CD4-positive, alpha-beta T cell treated with Interferon alpha-2 for 1 hour (primary cell): ENCODE data around the gene PTPN11.
"Not testable (repeated sequence)": the region's sequence is repeated elsewhere in the genome, so short reads cannot be mapped to it uniquely, and the experiment has no call there.

Source experiments
- DNase-seq, 2 donors: peaks; one replicate each; pipeline ENCODE4 v3.0.0-alpha.2; 2020 to 2022

The PTPN11 gene

DNA sequence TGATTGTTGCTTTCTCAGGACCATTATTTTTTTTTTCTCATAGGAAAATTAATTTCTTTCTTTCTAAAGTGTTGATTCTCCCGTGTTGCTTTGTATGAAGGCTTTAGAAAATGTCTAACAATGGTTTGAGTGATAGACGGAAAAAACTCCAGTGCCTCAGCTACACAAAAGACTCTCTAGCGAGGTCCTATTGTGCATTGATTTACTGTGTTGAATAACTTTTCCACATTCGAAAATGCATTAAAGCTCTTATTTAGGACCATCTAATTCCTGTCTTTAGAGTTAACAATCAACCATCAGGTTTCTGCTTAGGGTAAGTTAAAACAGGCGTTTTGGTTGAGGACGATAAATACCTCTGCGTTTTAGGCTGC lies 99.6 kb downstream of the PTPN11 start:
- DNase-seq, result no peak

DNA sequence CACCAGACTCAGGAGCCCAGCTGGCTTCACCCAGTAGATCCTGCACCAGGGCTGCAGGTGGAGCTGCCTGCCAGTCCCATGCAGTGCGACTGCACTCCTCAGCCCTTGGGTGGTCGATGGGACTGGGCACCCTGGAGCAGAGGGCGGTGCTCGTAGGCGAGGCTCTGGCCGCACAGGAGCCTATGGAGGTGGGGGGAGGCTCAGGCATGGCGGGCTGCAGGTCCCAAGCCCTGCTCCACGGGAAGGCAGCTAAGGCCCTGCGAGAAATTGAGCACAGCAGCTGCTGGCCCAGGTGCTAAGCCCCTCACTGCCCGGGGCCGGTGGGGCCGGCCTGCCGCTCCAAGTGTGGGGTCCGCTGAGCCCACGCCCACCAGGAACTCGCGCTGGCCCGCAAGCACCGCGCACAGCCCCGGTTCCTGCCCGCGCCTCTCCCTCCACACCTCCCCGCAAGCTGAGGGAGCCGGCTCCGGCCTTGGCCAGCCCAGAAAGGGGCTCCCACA lies 101.1 kb downstream of the PTPN11 start:
- not testable (repeated sequence) for DNase-seq

DNA sequence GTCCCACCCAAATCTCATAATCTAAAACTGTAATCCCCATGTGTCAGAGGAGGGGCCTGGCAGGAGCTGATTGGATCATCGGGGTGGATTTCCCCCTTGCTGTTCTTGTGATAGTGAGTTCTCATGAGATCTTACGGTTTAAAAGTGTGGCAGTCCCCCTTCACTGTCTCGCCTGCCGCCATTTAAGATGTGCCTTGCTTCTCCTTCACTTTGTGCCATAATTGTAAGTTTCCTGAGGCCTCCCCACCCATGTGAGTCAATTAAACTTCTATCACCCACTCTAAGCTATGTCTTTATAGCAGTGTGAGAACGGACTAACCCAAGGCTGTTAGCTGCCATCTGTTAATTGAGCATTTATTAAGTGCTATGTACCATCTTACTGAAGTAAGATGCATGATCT lies 105.1 kb downstream of the PTPN11 start:
- no peak for DNase-seq

DNA sequence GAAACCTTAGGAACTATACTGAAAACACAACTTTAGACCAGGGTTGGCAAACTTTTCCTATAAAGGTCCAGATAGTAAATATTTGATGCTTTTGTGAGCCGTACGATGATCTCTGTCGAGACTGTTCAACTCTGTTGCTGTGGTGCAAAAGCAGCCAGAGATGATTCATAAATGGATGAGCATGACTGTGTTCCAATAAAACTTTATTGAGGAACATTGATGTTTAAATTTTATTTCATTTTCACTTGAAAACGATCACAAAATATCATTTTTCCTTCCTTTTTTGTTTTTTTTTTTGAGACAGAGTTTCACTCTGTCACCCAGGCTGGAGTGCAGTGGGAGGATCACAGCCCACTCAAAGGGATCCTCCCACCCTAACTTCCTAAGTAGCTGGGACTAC lies 105.5 kb downstream of the PTPN11 start:
- DNase-seq, result no peak

DNA sequence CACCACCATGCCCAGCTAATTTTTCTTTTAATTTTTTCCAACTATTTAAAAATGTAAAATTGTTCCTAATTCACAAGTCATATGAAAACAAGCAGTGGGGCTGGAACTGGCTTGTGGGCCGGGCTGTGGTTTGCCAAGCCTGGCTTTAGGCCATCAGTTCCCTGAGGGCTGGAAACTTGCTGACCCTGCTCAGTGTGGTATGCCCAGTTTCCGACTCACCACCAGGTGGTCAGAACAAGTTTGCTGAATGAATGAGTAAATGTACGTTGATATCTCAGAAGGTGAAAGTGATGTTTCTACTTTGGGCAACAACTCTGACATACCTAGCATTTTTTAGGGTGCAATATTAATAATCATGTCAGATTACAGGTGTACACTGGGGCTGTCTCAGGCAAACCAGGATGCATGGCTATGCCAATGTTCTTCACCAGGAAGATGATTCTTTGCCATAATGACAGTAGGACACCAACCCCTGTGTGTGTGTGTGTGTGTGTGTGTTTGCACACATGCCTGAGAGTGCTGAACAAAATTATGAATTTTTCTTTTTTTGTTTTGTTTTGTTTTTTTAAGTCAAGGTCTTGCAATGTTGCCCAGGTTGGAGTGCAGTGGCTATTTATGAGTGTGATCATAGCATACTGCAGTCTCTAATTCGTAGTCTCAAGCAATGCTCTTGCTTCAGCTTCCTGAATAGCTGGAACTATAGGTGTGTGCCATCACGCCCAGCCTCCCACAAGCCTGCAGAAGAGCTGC lies 106.1 kb downstream of the PTPN11 start:
- no peak for DNase-seq

DNA sequence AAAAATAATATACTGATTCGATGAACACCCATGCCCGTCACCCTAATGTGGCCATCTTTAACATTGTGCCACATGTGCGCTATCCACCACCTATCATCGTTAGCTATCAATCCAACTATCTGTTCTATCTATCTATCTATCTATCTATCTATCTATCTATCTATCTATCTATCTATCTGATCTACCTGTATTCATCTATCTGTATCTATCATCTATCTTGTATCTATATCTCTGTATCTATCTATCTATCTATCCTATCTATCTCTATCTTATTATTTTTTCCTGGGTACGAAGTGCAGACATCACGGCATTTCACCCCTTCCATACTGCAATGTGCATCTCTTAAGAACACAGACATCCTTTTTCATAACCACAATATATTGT lies 106.7 kb downstream of the PTPN11 start:
- no peak for DNase-seq

GRCh38 chr12:112527082-112527481 lies 108.3 kb downstream of the PTPN11 start:
- no peak for DNase-seq

DNA sequence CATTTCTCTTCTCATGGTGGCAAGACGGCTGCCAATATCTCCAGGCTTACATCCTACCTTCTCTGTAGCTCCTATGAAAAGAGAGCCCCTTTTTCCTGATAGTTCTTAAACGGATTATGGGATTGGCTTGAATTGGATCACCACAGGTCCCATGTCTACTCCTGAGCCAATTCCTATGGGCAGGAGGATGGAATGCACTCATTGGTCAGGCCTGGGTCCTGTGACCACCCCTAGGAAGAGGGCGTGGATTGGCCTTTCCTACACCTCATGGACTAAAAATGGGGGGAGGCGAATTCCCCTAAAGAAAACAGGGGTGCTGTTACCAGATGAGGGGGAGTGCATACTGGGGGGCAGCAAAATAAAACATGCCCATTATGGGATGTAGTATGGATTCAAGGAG lies 108.8 kb downstream of the PTPN11 start:
- no peak for DNase-seq

- DNase-seq, result no peak
Measured at GRCh38 chr12:112528521-112528920, 109.8 kb downstream of the PTPN11 start.

GRCh38 chr12:112530941-112531340 lies 112.2 kb downstream of the PTPN11 start:
- DNase-seq, result no peak

- no peak for DNase-seq
Measured at GRCh38 chr12:112532106-112532505, 113.4 kb downstream of the PTPN11 start.

- DNase-seq, result no peak
Measured at GRCh38 chr12:112533528-112533927, 114.8 kb downstream of the PTPN11 start.

GRCh38 chr12:112535017-112535416 lies 116.3 kb downstream of the PTPN11 start:
- no peak for DNase-seq

- no peak for DNase-seq
Measured at GRCh38 chr12:112535637-112536366, 117.1 kb downstream of the PTPN11 start.

DNA sequence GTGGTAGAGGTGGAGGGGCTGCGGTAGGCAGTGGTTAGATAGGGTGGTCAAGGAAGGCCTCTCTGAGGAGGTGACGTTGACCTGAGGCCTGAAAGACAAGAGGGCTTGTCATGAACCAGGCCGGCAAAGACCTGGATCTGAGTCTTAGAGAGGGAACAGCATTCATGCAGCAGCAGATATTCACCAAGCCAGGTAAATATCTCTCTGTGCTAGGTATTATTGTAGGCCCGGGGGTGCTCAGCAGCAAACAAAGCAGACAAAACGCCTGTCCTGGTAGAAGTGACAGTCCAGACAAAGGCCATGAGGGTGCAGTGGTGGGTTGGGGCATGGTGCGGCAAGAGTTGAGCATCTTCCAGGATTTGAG lies 117.6 kb downstream of the PTPN11 start:
- DNase-seq, result no peak

DNA sequence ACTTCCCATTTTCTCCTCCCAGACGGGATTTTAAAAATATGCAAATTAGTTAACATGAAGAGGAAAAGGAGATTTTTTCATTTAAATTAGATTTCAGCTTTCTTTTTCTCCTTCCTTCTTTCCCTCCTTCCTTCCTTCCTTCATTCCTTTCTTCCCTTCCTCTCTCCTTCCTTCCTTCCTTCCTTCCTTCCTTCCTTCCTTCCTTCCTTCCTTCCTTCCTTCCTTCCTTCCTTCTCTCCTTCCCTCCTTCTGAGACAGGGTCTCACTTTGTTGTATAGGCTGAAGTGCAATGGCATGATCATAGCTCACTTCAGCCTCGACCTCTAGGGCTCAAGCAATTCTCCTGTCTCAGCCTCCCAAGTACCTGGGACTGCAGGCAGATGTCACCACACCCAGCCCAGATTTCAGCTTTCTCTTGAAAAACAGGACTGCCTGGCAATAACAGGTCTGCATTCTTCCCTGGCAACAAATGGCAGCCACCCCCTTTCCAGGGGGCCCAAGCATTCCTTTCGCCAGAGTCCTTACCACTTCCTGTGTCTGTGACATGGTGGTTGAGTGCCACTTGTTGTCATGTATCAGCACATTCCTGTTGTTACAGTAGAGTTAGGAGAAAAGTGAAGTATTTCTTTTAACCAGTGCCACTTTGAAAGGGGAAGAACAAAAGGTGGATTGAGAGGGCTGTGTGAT lies 119.1 kb downstream of the PTPN11 start:
- no peak for DNase-seq

DNA sequence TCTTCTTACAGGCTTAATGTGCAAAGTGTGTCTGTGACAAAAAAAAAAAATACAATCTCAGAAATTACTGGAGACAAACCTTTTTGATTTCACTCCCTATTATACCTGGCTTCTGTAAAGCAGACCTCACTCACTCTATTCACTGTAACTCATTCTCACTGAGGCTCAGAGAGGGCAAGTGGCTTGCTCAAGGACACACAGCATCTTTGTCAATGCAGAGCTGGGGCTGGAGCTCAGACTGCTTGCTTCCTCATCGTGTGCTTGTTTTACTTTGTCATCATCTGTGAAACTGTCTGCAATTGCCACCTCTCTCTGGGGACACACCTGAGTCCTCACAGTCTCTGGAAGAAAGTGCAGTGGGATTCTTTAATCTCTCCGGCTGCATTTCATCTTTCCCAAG lies 120.0 kb downstream of the PTPN11 start:
- no peak for DNase-seq

DNA sequence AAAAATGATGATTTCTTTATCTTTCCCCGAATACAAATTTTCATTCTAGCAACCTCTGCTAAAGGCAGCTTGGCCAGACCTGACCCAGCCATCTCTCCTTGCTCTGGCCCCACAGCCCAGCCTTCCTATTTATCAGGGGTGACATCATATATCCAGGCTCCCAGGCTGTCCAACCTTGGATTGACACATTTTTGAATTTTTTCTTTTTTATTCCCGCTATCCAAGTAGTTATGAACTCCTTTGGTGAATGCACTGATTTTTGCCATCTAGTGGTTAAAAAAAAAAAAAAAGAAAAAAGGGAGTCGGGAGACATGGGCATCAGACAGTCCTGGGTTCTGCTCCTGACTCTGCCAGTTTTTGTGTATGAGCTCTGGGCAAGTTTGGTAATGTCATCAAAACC lies 120.5 kb downstream of the PTPN11 start:
- DNase-seq, result no peak

- no peak for DNase-seq
Measured at GRCh38 chr12:112540021-112540420, 121.3 kb downstream of the PTPN11 start.

DNA sequence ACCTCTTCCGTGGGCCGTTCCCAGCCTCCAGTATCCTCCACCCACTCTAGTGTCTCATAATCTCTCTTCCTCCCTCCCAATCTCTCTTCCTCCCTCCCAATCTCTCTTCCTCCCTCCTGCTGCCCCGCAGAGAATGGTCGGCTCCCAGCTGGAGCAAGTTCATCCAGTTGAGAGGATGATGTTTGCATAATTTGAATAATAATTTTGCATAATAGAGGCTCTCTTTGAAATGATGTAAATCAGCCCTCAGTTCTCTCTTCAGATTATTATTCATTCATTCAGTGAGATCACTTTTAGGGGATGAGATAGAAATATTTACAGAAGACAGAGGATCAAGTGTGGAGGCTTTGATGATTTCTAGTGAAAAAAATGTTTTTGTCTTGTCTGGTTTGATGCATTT lies 125.0 kb downstream of the PTPN11 start:
- no peak for DNase-seq

- DNase-seq, result no peak
Measured at GRCh38 chr12:112546339-112546738, 127.6 kb downstream of the PTPN11 start.

GRCh38 chr12:112546996-112547395 lies 128.2 kb downstream of the PTPN11 start:
- DNase-seq, result no peak

DNA sequence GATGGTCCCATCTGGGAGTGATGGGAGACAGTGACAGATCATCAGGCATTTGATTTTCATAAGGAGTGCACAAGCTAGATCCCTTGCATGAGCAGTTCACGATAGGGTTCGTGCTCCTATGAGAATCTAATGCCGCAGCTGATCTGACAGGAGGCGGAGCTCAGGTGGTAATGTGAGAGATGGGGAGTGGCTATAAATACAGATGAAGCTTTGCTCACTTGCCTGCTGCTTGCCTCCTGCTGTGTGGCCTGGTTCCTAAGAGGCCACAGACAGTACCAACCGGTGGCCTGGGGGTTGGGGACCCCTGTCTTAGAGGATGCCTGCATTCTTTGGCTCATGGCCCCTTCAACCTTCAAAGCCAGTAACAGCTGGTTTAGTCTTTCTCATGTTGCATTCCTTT lies 130.3 kb downstream of the PTPN11 start:
- DNase-seq, result no peak

DNA sequence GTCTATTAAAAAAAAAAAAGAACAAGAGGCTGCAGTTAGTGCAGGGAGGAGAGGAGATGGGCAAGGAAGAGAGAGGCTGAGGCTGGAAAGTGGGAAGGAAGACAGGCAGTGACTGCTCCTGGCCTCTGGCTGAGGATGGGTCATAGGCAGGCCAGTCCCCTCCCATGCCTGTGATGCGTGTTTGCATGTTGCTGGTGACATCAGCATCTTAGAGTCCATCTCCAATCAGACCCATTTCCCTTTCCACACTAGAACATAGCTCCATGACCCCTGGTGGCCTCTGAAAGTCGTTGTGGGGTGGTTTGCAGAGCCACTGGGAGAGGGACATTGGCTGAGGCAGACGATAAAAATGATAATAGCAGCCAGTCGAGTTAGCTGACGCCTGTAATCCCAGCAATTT lies 132.9 kb downstream of the PTPN11 start:
- DNase-seq, result no peak
